Measurements from ENCODE around the gene SHF. TPM values are rescaled to one million over a fixed set of nuclear protein-coding genes. Genes with fewer than 3 reads are reported as not detected.

The SHF gene
- total and polyA plus RNA-seq, 2 donors (not counting 1 experiment from before 2014, with no cell fraction given): 1.6 to 15.4 TPM

GRCh38 chr15:45221053-45221599 lies 33.4 kb upstream of the SHF start:
- CTCF ChIA-PET: no interaction called here
- H3K79me2 ChIP-seq (ENCODE audit: control insufficient read depth, insufficient read depth, low read length): no peaks in the 10 kb centered on the region
- peaks cover 50% of the 10 kb centered on the region for H3K27me3 Mint-ChIP-seq

GRCh38 chr15:45212493-45212892 lies 24.7 kb upstream of the SHF start:
- no peak overlapping the region for H3K27ac Mint-ChIP-seq
- no peaks in the 10 kb centered on the region for H4K20me1 ChIP-seq (ENCODE audit: control insufficient read depth, insufficient read depth, low read length, poor library complexity, severe bottlenecking)
- H3K4me1 ChIP-seq (ENCODE audit: control insufficient read depth in 2 of 2, insufficient read depth in 2 of 2, low read length in 2 of 2): no peaks in the 10 kb centered on the region
- intact Hi-C loops (cut with micrococcal nuclease): no loop called here
- H3K4me1 Mint-ChIP-seq: no peaks in the 10 kb centered on the region
- no peaks in the 10 kb centered on the region for H3K27me3 ChIP-seq (replicated peaks in 1 of 4; ENCODE audit: control extremely low read depth in 1 of 4, control insufficient read depth in 3 of 4, insufficient read depth in 4 of 4, low read length in 3 of 4)
- no peak overlapping the region for H2AFZ ChIP-seq (ENCODE audit: insufficient read depth, low read depth, low read length, poor library complexity, severe bottlenecking)
- no peak overlapping the region for H3K4me3 ChIP-seq (ENCODE audit: control extremely low read depth in 1 of 5, extremely low read depth in 1 of 5, insufficient read depth in 1 of 5, low read depth in 2 of 5, low read length in 4 of 5)
- DNase-seq (no peak), ATAC-seq (ENCODE audit: low read depth) (no peak)
- no peak overlapping the region for H3K9ac ChIP-seq (ENCODE audit: low read length)
- H3K9me3 Mint-ChIP-seq (ENCODE audit: insufficient read depth): no peaks in the 10 kb centered on the region
- H3K4me3 Mint-ChIP-seq: no peak overlapping the region
- H3K4me2 ChIP-seq (replicated peaks; ENCODE audit: low read depth, low read length, poor library complexity, severe bottlenecking): no peak overlapping the region
- TF ChIP-seq EZH2 (IDR thresholded peaks at IDR 0.05; ENCODE audit: borderline replicate concordance, insufficient read depth, low read depth, low read length, poor library complexity, severe bottlenecking): no peak
- TF ChIP-seq, protein P1, sequence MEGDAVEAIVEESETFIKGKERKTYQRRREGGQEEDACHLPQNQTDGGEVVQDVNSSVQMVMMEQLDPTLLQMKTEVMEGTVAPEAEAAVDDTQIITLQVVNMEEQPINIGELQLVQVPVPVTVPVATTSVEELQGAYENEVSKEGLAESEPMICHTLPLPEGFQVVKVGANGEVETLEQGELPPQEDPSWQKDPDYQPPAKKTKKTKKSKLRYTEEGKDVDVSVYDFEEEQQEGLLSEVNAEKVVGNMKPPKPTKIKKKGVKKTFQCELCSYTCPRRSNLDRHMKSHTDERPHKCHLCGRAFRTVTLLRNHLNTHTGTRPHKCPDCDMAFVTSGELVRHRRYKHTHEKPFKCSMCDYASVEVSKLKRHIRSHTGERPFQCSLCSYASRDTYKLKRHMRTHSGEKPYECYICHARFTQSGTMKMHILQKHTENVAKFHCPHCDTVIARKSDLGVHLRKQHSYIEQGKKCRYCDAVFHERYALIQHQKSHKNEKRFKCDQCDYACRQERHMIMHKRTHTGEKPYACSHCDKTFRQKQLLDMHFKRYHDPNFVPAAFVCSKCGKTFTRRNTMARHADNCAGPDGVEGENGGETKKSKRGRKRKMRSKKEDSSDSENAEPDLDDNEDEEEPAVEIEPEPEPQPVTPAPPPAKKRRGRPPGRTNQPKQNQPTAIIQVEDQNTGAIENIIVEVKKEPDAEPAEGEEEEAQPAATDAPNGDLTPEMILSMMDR (IDR thresholded peaks at IDR 0.05): no peak
- H3K27ac ChIP-seq (ENCODE audit: low read length in 2 of 2): no peak overlapping the region
- H3K79me2 ChIP-seq (ENCODE audit: control insufficient read depth, insufficient read depth, low read length): no peaks in the 10 kb centered on the region
- no peaks in the 10 kb centered on the region for H3K36me3 ChIP-seq (replicated peaks in 1 of 2; ENCODE audit: control extremely low read depth in 1 of 2, control insufficient read depth in 1 of 2, extremely low read depth in 1 of 2, insufficient read depth in 2 of 2, low read length in 1 of 2)
- no CpG with 5 or more reads among the region's 1 CpG for WGBS (ENCODE audit: insufficient coverage)
- CTCF ChIA-PET: interaction anchor here (0.8 to 2.0 kb wide), 4 partner anchors 11 to 95 kb away, joined by 3 to 4 read pairs (median 4); no protein-coding TSS in a partner anchor
- peaks cover 21% of the 10 kb centered on the region for H3K27me3 Mint-ChIP-seq
- H3K9me3 ChIP-seq (ENCODE audit: control extremely low read depth in 1 of 3, control insufficient read depth in 2 of 3, insufficient read depth in 1 of 3, low read length in 2 of 3): peaks cover 0 to 14% (median 0%) of the 10 kb centered on the region in 3 donors
- POLR2A ChIA-PET: no interaction called here

More at GRCh38 chr15:45221053-45221599, 33.4 kb upstream of the SHF start:
- H2AFZ ChIP-seq (ENCODE audit: insufficient read depth, low read depth, low read length, poor library complexity, severe bottlenecking): no peak overlapping the region
- ATAC-seq (ENCODE audit: low read depth): no peak
- H4K20me1 ChIP-seq (ENCODE audit: control insufficient read depth, insufficient read depth, low read length, poor library complexity, severe bottlenecking): no peaks in the 10 kb centered on the region
- no peak overlapping the region for H3K4me3 Mint-ChIP-seq
- no peak overlapping the region for H3K4me2 ChIP-seq (replicated peaks; ENCODE audit: low read depth, low read length, poor library complexity, severe bottlenecking)
- WGBS (ENCODE audit: insufficient coverage): 79% methylated on average over 2 of the region's 2 CpGs
- H3K27ac Mint-ChIP-seq: no peak overlapping the region
- H3K9me3 Mint-ChIP-seq (ENCODE audit: insufficient read depth): no peaks in the 10 kb centered on the region
- POLR2A ChIA-PET: no interaction called here
- intact Hi-C loops (cut with micrococcal nuclease): no loop called here
- DNase-seq: no peak
- no peaks in the 10 kb centered on the region for H3K4me1 Mint-ChIP-seq
- H3K4me1 ChIP-seq (ENCODE audit: control insufficient read depth in 2 of 2, insufficient read depth in 2 of 2, low read length in 2 of 2): no peaks in the 10 kb centered on the region
- peaks cover 0 to 19% (median 9%) of the 10 kb centered on the region in 4 experiments for H3K27me3 ChIP-seq (replicated peaks in 1 of 4; ENCODE audit: control extremely low read depth in 1 of 4, control insufficient read depth in 3 of 4, insufficient read depth in 4 of 4, low read length in 3 of 4)
- H3K9ac ChIP-seq (ENCODE audit: low read length): no peak overlapping the region
- no peaks in the 10 kb centered on the region for H3K36me3 ChIP-seq (replicated peaks in 1 of 2; ENCODE audit: control extremely low read depth in 1 of 2, control insufficient read depth in 1 of 2, extremely low read depth in 1 of 2, insufficient read depth in 2 of 2, low read length in 1 of 2)
- H3K4me3 ChIP-seq (ENCODE audit: control extremely low read depth in 1 of 5, extremely low read depth in 1 of 5, insufficient read depth in 1 of 5, low read depth in 2 of 5, low read length in 4 of 5): no peak overlapping the region
- no peak overlapping the region for H3K27ac ChIP-seq (ENCODE audit: low read length in 2 of 2)
- TF ChIP-seq, protein P1 (IDR thresholded peaks at IDR 0.05): no peak
- H3K9me3 ChIP-seq (ENCODE audit: control extremely low read depth in 1 of 3, control insufficient read depth in 2 of 3, insufficient read depth in 1 of 3, low read length in 2 of 3): peaks cover 0 to 2% (median 0%) of the 10 kb centered on the region in 3 donors

All from B cell (primary cell).